ENCODE measurements around the gene DOCK4. TPM values are rescaled to one million over a fixed set of nuclear protein-coding genes. Genes with fewer than 3 reads are reported as not detected.

DOCK4 gene
- total and polyA plus RNA-seq, 2 of the 8 experiments (the other 6 are each of a cell fraction or from before 2014, with no cell fraction given) = 5.1 to 23.6 TPM

DNA sequence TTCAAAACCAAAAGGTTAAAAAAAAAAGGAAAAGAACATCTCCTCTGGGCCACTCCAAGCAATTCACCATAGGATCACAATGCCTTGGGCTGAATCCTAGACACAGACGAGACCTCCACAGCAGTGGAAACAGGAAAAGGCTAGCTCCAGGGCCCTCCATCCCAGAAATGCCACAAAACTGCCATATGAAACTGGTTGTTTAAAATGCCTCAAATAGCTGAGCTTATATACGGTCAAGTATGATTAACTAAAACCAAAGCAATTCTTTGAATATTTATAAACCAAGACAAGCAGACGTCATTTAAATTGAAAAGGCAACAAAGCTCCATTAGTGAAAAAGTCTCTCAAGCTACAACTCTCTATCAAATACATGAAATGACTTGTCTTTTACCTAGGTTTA, 63.1 kb downstream of the DOCK4 start:
- Histone ChIP-seq H3K4me1 (replicated peaks in 1 of 4; ENCODE audit: control insufficient read depth in 3 of 4, insufficient read depth in 4 of 4, low read length in 3 of 4) (peaks cover 0 to 3% (median 2%) of the 10 kb centered on the region in 4 experiments; a peak in 3 of 7 replicates), H3K27me3 (replicated peaks in 1 of 4; ENCODE audit: control insufficient read depth in 3 of 4, extremely low read depth in 1 of 4, insufficient read depth in 3 of 4, low read length in 3 of 4) (peaks cover 0 to 1% (median 0%) of the 10 kb centered on the region in 4 experiments; a peak in 1 of 7 replicates), H2AK5ac (ENCODE audit: low read depth, low read length) (no peak overlapping the region), H3K23me2 (ENCODE audit: low read depth, low read length) (no peaks in the 10 kb centered on the region), H3K27ac (ENCODE audit: low read depth, low read length) (no peak overlapping the region), H3K9ac (replicated peaks in 1 of 4; ENCODE audit: extremely low read depth in 1 of 4, low read depth in 3 of 4, low read length in 3 of 4) (no peak overlapping the region), H4K5ac (ENCODE audit: insufficient read length, low read depth, low read length) (no peak overlapping the region), H2BK15ac (ENCODE audit: low read length) (no peak overlapping the region), H3K36me3 (ENCODE audit: control insufficient read depth in 2 of 4, insufficient read depth in 4 of 4, low read length in 3 of 4) (no peaks in the 10 kb centered on the region), H2BK5ac (ENCODE audit: low read depth, low read length) (no peak overlapping the region), H2BK20ac (ENCODE audit: low read length) (no peak overlapping the region), H3K14ac (ENCODE audit: insufficient read length) (no peak overlapping the region), H4K8ac (ENCODE audit: extremely low read depth, insufficient read depth, low read length) (no peak overlapping the region), H3K18ac (ENCODE audit: extremely low read depth, low read length) (no peak overlapping the region), H2BK120ac (replicated peaks; ENCODE audit: low read depth, low read length) (no peak overlapping the region), H3K23ac (ENCODE audit: insufficient read length) (no peak overlapping the region), H3K4me2 (ENCODE audit: insufficient read depth in 1 of 2, low read depth in 2 of 2, low read length in 2 of 2) (no peak overlapping the region), H3K4me3 (ENCODE audit: extremely low read depth in 1 of 4, insufficient read depth in 2 of 4, low read depth in 3 of 4, low read length in 4 of 4) (no peak overlapping the region), H2BK12ac (ENCODE audit: low read depth, low read length) (no peak overlapping the region), H3K79me1 (ENCODE audit: low read depth, low read length) (peaks cover 2% of the 10 kb centered on the region; the same call in 1 of the 2 replicates), H3K56ac (replicated peaks; ENCODE audit: insufficient read length, low read depth, low read length) (no peak overlapping the region), H3K4ac (replicated peaks; ENCODE audit: insufficient read length, low read depth, low read length) (no peak overlapping the region), H4K91ac (replicated peaks; ENCODE audit: insufficient read length, low read length) (no peak overlapping the region), H3K79me2 (ENCODE audit: control insufficient read depth in 1 of 2, insufficient read depth in 2 of 2, low read length in 2 of 2) (peaks cover 0 to 38% of the 10 kb centered on the region in 2 experiments; a peak in 3 of 4 replicates), H4K20me1 (replicated peaks in 1 of 2; ENCODE audit: control insufficient read depth in 1 of 2, insufficient read depth in 2 of 2, low read length in 2 of 2) (peaks cover 0 to 1% of the 10 kb centered on the region in 2 experiments), H3K9me3 (ENCODE audit: insufficient read depth in 2 of 2, low read depth in 1 of 2, low read length in 1 of 2) (no peaks in the 10 kb centered on the region), H2AFZ (ENCODE audit: low read length) (no peak overlapping the region)
- no peak for FAIRE-seq
- ChIA-PET CTCF (ENCODE audit: partially characterized antibody) (interaction anchor here (0.7 to 1.7 kb wide), 5 partner anchors 9 to 380 kb away, joined by 3 to 5 read pairs (median 3); no protein-coding TSS in a partner anchor), POLR2A (ENCODE audit: partially characterized antibody) (no interaction called here)
- 87% methylated on average over 3 of the region's 3 CpGs; no CpG with 5 or more reads in 1 of the 2 experiments for WGBS, 2 experiments (ENCODE audit: extremely low coverage in 1 of 2, insufficient coverage in 1 of 2, insufficient read length in 1 of 2, insufficient replicate concordance in 2 of 2, low coverage in 1 of 2, low lambda C conversion rate in 2 of 2, missing lambda C conversion rate in 1 of 2)
- no peak for DNase-seq (ENCODE audit: low read depth in 1 of 2, low spot score in 2 of 2)
- no peak for TF ChIP-seq JUND (IDR thresholded peaks at IDR 0.05; ENCODE audit: low read length)
- no peak for TF ChIP-seq PHF8 (conservative IDR thresholded peaks at IDR 0.05; ENCODE audit: low read depth, low read length)
- TF ChIP-seq SP4 (IDR thresholded peaks at IDR 0.05; ENCODE audit: low read length) = no peak
- no peak for TF ChIP-seq CEBPB (IDR thresholded peaks at IDR 0.05; ENCODE audit: low read depth, low read length)
- no peak for TF ChIP-seq SIN3A (conservative IDR thresholded peaks at IDR 0.05 in 1 of 2, IDR thresholded peaks at IDR 0.05 in 1 of 2; ENCODE audit: low read depth in 1 of 2, low read length in 2 of 2)
- no peak for TF ChIP-seq BACH1 (IDR thresholded peaks at IDR 0.05; ENCODE audit: low read length)
- no peak for TF ChIP-seq ASH2L (IDR thresholded peaks at IDR 0.05; ENCODE audit: low read length)
- no peak for TF ChIP-seq TAF7 (optimal IDR thresholded peaks at IDR 0.05; ENCODE audit: borderline replicate concordance, low read depth, low read length)
- TF ChIP-seq JUN (IDR thresholded peaks at IDR 0.05; ENCODE audit: low read depth, low read length) = no peak

Data from H1 (cell line).